H9 (cell line): ENCODE measurements around the gene HHAT. TPM values are rescaled to one million over a fixed set of nuclear protein-coding genes. Genes with fewer than 3 reads are reported as not detected.

ENCODE experiments used
- DNase-seq: peaks from one replicate; pipeline ENCODE4 v3.0.0-alpha.2; 2017
- H2AFZ ChIP-seq: one replicate; pipeline ENCODE4 v1.6.1; 2013; ENCODE audit warnings: mild to moderate bottlenecking, low read length, control low read depth, moderate library complexity
- H2AK5ac ChIP-seq: 2 replicates; pipeline ENCODE4 v1.6.1; 2013; ENCODE audit warnings: low read length, control low read depth, mixed read lengths; ENCODE audit not compliant: insufficient read length
- H2BK120ac ChIP-seq: one replicate; pipeline ENCODE4 v1.6.1; 2013; ENCODE audit warnings: low read depth, mild to moderate bottlenecking, low read length, control low read depth, inconsistent platforms; ENCODE audit not compliant: poor library complexity, severe bottlenecking
- H2BK12ac ChIP-seq: 2 replicates; pipeline ENCODE4 v1.6.1; 2013; ENCODE audit warnings: low read length, control low read depth, mixed read lengths, low read depth; ENCODE audit not compliant: insufficient read length
- H2BK15ac ChIP-seq: 2 replicates; pipeline ENCODE4 v1.6.1; 2013; ENCODE audit warnings: low read depth, low read length, control low read depth
- H2BK20ac ChIP-seq: one replicate; pipeline ENCODE4 v1.6.1; 2013; ENCODE audit warnings: low read depth, mild to moderate bottlenecking, low read length, control low read depth, inconsistent platforms; ENCODE audit not compliant: poor library complexity, severe bottlenecking
- H2BK5ac ChIP-seq: 2 replicates; pipeline ENCODE4 v1.6.1; 2013; ENCODE audit warnings: low read length, control low read depth, mixed read lengths; ENCODE audit not compliant: insufficient read length
- H3K14ac ChIP-seq: 2 replicates; pipeline ENCODE4 v1.6.1; 2013; ENCODE audit warnings: low read length, control low read depth; ENCODE audit not compliant: insufficient read depth
- H3K18ac ChIP-seq: 2 replicates; pipeline ENCODE4 v1.6.1; 2013; ENCODE audit warnings: low read depth, mild to moderate bottlenecking, mixed read lengths, low read length, control low read depth; ENCODE audit not compliant: insufficient read length
- H3K23ac ChIP-seq: 2 replicates; pipeline ENCODE4 v1.6.1; 2013; ENCODE audit warnings: low read length, control low read depth, mixed read lengths, low read depth; ENCODE audit not compliant: insufficient read length
- H3K23me2 ChIP-seq: 2 replicates; pipeline ENCODE4 v1.6.1; 2013; ENCODE audit warnings: low read depth, mild to moderate bottlenecking, mixed read lengths, low read length, control low read depth; ENCODE audit not compliant: insufficient read length, poor library complexity, severe bottlenecking
- H3K27ac ChIP-seq: 2 replicates; pipeline ENCODE4 v1.5.1; 2013; ENCODE audit warnings: low read length, control low read depth, mixed read lengths, low read depth; ENCODE audit not compliant: insufficient read length
- H3K27me3 ChIP-seq: 2 replicates; pipeline ENCODE4 v1.6.1; 2013; ENCODE audit warnings: low read length, control low read depth, inconsistent platforms; ENCODE audit not compliant: insufficient read depth
- H3K4ac ChIP-seq: 2 replicates; pipeline ENCODE4 v1.6.1; 2013; ENCODE audit warnings: low read depth, mild to moderate bottlenecking, control low read depth, inconsistent platforms, low read length, moderate library complexity
- H3K4me1 ChIP-seq: 2 replicates; pipeline ENCODE4 v1.6.1; 2013; ENCODE audit warnings: low read length, control low read depth, inconsistent platforms; ENCODE audit not compliant: insufficient read depth
- H3K4me2 ChIP-seq: 2 replicates; pipeline ENCODE4 v1.6.1; 2013; ENCODE audit warnings: low read length, control low read depth, mixed read lengths; ENCODE audit not compliant: insufficient read length, insufficient read depth
- H3K56ac ChIP-seq: 2 replicates; pipeline ENCODE4 v1.6.1; 2013; ENCODE audit warnings: low read depth, mild to moderate bottlenecking, mixed read lengths, low read length, control low read depth; ENCODE audit not compliant: insufficient read length
- H3K79me1 ChIP-seq: 2 replicates; pipeline ENCODE4 v1.6.1; 2013; ENCODE audit warnings: low read depth, mild to moderate bottlenecking, moderate library complexity, low read length, control low read depth, inconsistent platforms; ENCODE audit not compliant: insufficient read depth, poor library complexity, severe bottlenecking
- H3K79me2 ChIP-seq: 2 replicates; pipeline ENCODE4 v1.6.1; 2013; ENCODE audit warnings: low read length, control low read depth, inconsistent platforms; ENCODE audit not compliant: insufficient read depth
- H3K9ac ChIP-seq: 2 replicates; pipeline ENCODE4 v1.6.1; 2013; ENCODE audit warnings: low read length, control low read depth, mixed read lengths; ENCODE audit not compliant: insufficient read length; ENCODE audit errors: extremely low read depth
- H3K9me3 ChIP-seq: one replicate; pipeline ENCODE4 v1.6.1; 2013; ENCODE audit warnings: low read depth, low read length, inconsistent platforms; ENCODE audit not compliant: control insufficient read depth
- H3T11ph ChIP-seq: one replicate; pipeline ENCODE4 v1.6.1; 2013; ENCODE audit warnings: mild to moderate bottlenecking, low read length, control low read depth, inconsistent platforms
- H4K20me1 ChIP-seq: one replicate; pipeline ENCODE4 v1.6.1; 2013; ENCODE audit not compliant: control insufficient read depth, insufficient read length, insufficient read depth
- H4K5ac ChIP-seq: 2 replicates; pipeline ENCODE4 v1.6.1; 2013; ENCODE audit warnings: low read depth, mild to moderate bottlenecking, mixed read lengths, low read length, control low read depth; ENCODE audit not compliant: insufficient read length
- H4K8ac ChIP-seq: replicated peaks from 2 replicates; pipeline ENCODE4 v1.6.1; 2013; ENCODE audit warnings: low read length, control low read depth, mixed read lengths, low read depth; ENCODE audit not compliant: insufficient read length
- H4K91ac ChIP-seq: 2 replicates; pipeline ENCODE4 v1.6.1; 2013; ENCODE audit warnings: low read depth, mild to moderate bottlenecking, moderate library complexity, mixed read lengths, low read length, control low read depth; ENCODE audit not compliant: insufficient read length
- H3K27ac Mint-ChIP-seq, 3 experiments: 2 replicates in 2 of 3; 3 replicates in 1 of 3; pipeline ENCODE4 v1.8.0; 2020 to 2021; ENCODE audit warnings: mixed read lengths in 3 of 3, mild to moderate bottlenecking in 1 of 3, moderate library complexity in 1 of 3
- H3K27me3 Mint-ChIP-seq: 2 replicates; pipeline ENCODE4 v1.8.0; 2021; ENCODE audit warnings: low read depth, mild to moderate bottlenecking, moderate library complexity, mixed read lengths
- H3K36me3 Mint-ChIP-seq, 3 experiments: 2 replicates in 2 of 3; 3 replicates in 1 of 3; pipeline ENCODE4 v1.8.0; 2020 to 2021; ENCODE audit warnings: low read depth in 3 of 3, mixed read lengths in 3 of 3; ENCODE audit not compliant: insufficient read depth in 1 of 3
- H3K4me1 Mint-ChIP-seq, 2 experiments: 2 replicates each; pipeline ENCODE4 v1.8.0; 2020; ENCODE audit warnings: mixed read lengths in 2 of 2
- H3K4me3 Mint-ChIP-seq, 2 experiments: 2 replicates in 1 of 2; 3 replicates in 1 of 2; pipeline ENCODE4 v1.8.0; 2020 to 2021; ENCODE audit warnings: mild to moderate bottlenecking in 2 of 2, mixed read lengths in 2 of 2, moderate library complexity in 1 of 2
- H3K9me3 Mint-ChIP-seq, 2 experiments: 2 replicates in 1 of 2; 3 replicates in 1 of 2; pipeline ENCODE4 v1.8.0; 2020; ENCODE audit warnings: mild to moderate bottlenecking in 2 of 2, mixed read lengths in 2 of 2, moderate library complexity in 1 of 2
- CTCF ChIP-seq: fragments of 200-600 bp; sonication (generic); conservative IDR thresholded peaks from 3 replicates; pipeline ENCODE4 v1.8.0; 2021; ENCODE audit warnings: antibody characterized with exemption, mild to moderate bottlenecking
- WGBS: extraction: QIAGEN DNeasy Blood & Tissue Kit; methylation state at CpG from one replicate; pipeline ENCODE4 v1.1.7; 2013; ENCODE audit warnings: missing lambda C conversion rate, low lambda C conversion rate, mixed read lengths; ENCODE audit not compliant: insufficient read length; ENCODE audit errors: extremely low coverage; 5-methylcytosine and 5-hydroxymethylcytosine counted together
- total RNA-seq: library from RNA; stranded (reverse); gene quantifications from 2 replicates; pipeline ENCODE4 v1.2.1, GENCODE V29; 2021

Gene HHAT
- total RNA-seq, 1 experiment from 2014 or later, result 0.48 TPM

GRCh38 chr1:210647406-210648333 is 319.0 kb downstream of the HHAT start:
- no peaks in the 10 kb centered on the region for H3K79me2 ChIP-seq
- no peak overlapping the region for H3K4me2 ChIP-seq
- no peak overlapping the region for H2BK15ac ChIP-seq
- no peaks in the 10 kb centered on the region for H3K27me3 ChIP-seq
- H4K8ac ChIP-seq, result no peak overlapping the region
- no peaks in the 10 kb centered on the region for H3K27me3 Mint-ChIP-seq
- peaks cover 12 to 17% of the 10 kb centered on the region in 2 experiments for H3K4me1 Mint-ChIP-seq
- H4K20me1 ChIP-seq, result no peaks in the 10 kb centered on the region
- H3K4me3 Mint-ChIP-seq, result no peak overlapping the region
- H2BK120ac ChIP-seq, result no peak overlapping the region
- no peak for TF ChIP-seq CTCF
- no peak overlapping the region for H2BK12ac ChIP-seq
- no peak overlapping the region for H3K4ac ChIP-seq
- no peak overlapping the region for H3T11ph ChIP-seq
- no peak overlapping the region for H4K91ac ChIP-seq
- no peak overlapping the region for H3K23ac ChIP-seq
- H3K27ac ChIP-seq, result no peak overlapping the region
- no peaks in the 10 kb centered on the region for H3K23me2 ChIP-seq
- DNase-seq, result no peak
- no peaks in the 10 kb centered on the region for H3K79me1 ChIP-seq
- H2AK5ac ChIP-seq, result no peak overlapping the region
- H2AFZ ChIP-seq, result no peak overlapping the region
- no peak overlapping the region for H4K5ac ChIP-seq
- no peak overlapping the region for H3K56ac ChIP-seq
- no peak overlapping the region for H2BK20ac ChIP-seq
- no peak overlapping the region for H3K14ac ChIP-seq
- no peaks in the 10 kb centered on the region for H3K9me3 ChIP-seq
- H2BK5ac ChIP-seq, result no peak overlapping the region
- no peaks in the 10 kb centered on the region for H3K36me3 Mint-ChIP-seq
- no peak overlapping the region for H3K27ac Mint-ChIP-seq
- no peaks in the 10 kb centered on the region for H3K9me3 Mint-ChIP-seq
- H3K4me1 ChIP-seq, result no peaks in the 10 kb centered on the region
- no CpG with 5 or more reads among the region's 6 CpGs for WGBS
- no peak overlapping the region for H3K18ac ChIP-seq
- no peak overlapping the region for H3K9ac ChIP-seq
